HFFc6 (cell line): Measurements from ENCODE around the gene UFSP2. TPM values are rescaled to one million over a fixed set of nuclear protein-coding genes. Genes with fewer than 3 reads are reported as not detected.

Experiments used
- DNase-seq: peaks from one replicate; pipeline ENCODE4 v3.0.0-alpha.2; 2018
- H3K27ac Mint-ChIP-seq: 2 replicates; pipeline ENCODE4 v1.8.0; 2020; ENCODE audit warnings: mild to moderate bottlenecking, mixed read lengths
- H3K27me3 Mint-ChIP-seq: 2 replicates; pipeline ENCODE4 v1.8.0; 2021; ENCODE audit warnings: mild to moderate bottlenecking, moderate library complexity, mixed read lengths; ENCODE audit not compliant: insufficient read depth
- H3K36me3 Mint-ChIP-seq: 2 replicates; pipeline ENCODE4 v1.8.0; 2021; ENCODE audit warnings: low read depth, mixed read lengths
- H3K4me1 Mint-ChIP-seq: 2 replicates; pipeline ENCODE4 v1.8.0; 2020; ENCODE audit warnings: low read depth, mixed read lengths
- H3K4me3 Mint-ChIP-seq: 2 replicates; pipeline ENCODE4 v1.8.0; 2020; ENCODE audit warnings: mild to moderate bottlenecking, moderate library complexity, mixed read lengths
- H3K9me3 Mint-ChIP-seq: 2 replicates; pipeline ENCODE4 v1.8.0; 2020; ENCODE audit warnings: mild to moderate bottlenecking, mixed read lengths
- total RNA-seq, 6 experiments: library from RNA; stranded (reverse); fragmentation: NEBNext Ultra II Directional; extraction: Animal tissue kit (Norgen Biotek cat#: 25700); gene quantifications; 2 replicates in 1 of 6; 3 replicates in 5 of 6; pipeline ENCODE4 v1.2.3, GENCODE V29; 2021
- TF ChIP-seq, protein P1 (sequence below): fragments of 200-600 bp; sonication (generic); IDR thresholded peaks from 2 replicates; pipeline ENCODE4 v1.5.0; 2021; ENCODE audit warnings: antibody characterized with exemption, mild to moderate bottlenecking

Gene UFSP2
- total RNA-seq, 6 experiments from 2014 or later = 23.1 to 35.6 (median 32.5) TPM

- Mint-ChIP-seq H3K4me1 (peaks cover 55% of the 10 kb centered on the region), H3K27ac (no peak overlapping the region), H3K4me3 (no peak overlapping the region), H3K36me3 (peaks cover 24% of the 10 kb centered on the region), H3K27me3 (no peaks in the 10 kb centered on the region; the same call in 1 of the 2 replicates), H3K9me3 (peaks cover 5% of the 10 kb centered on the region)
- DNase-seq = no peak
- TF ChIP-seq, protein P1, sequence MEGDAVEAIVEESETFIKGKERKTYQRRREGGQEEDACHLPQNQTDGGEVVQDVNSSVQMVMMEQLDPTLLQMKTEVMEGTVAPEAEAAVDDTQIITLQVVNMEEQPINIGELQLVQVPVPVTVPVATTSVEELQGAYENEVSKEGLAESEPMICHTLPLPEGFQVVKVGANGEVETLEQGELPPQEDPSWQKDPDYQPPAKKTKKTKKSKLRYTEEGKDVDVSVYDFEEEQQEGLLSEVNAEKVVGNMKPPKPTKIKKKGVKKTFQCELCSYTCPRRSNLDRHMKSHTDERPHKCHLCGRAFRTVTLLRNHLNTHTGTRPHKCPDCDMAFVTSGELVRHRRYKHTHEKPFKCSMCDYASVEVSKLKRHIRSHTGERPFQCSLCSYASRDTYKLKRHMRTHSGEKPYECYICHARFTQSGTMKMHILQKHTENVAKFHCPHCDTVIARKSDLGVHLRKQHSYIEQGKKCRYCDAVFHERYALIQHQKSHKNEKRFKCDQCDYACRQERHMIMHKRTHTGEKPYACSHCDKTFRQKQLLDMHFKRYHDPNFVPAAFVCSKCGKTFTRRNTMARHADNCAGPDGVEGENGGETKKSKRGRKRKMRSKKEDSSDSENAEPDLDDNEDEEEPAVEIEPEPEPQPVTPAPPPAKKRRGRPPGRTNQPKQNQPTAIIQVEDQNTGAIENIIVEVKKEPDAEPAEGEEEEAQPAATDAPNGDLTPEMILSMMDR = no peak
These were observed 43.0 kb downstream of the UFSP2 start for GRCh38 chr4:185382754-185383153.

- Mint-ChIP-seq H3K4me1 (peaks cover 55% of the 10 kb centered on the region), H3K27ac (peak overlapping the region; percentile 60), H3K27me3 (no peaks in the 10 kb centered on the region), H3K4me3 (no peak overlapping the region), H3K9me3 (peaks cover 5% of the 10 kb centered on the region), H3K36me3 (peaks cover 24% of the 10 kb centered on the region)
- TF ChIP-seq, protein P1 = no peak
- peak; percentile 16 for DNase-seq
These were observed 44.2 kb downstream of the UFSP2 start for GRCh38 chr4:185381288-185382196.

DNA sequence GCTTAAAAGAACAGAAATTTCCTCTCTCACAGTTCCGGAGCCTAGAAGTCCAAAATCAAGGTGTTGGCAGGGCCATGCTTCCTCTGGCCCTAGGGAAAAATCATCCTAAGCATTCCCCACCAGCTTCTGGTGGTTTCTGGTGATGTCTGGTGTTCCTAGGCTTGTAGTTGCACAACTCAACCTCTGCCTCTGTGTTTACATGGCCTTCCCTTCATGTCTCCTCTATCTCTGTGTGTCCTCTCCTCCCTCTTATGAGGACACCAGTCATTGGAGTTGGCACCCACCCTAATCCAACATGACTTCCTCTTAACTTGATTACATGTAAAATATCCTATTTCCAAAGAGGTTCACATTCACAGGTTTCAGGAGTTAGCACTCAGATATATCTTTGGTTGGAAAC, 45.4 kb downstream of the UFSP2 start:
- peaks cover 24% of the 10 kb centered on the region for H3K36me3 Mint-ChIP-seq
- peak overlapping the region; percentile 25; the same call in 1 of the 2 replicates for H3K27ac Mint-ChIP-seq
- DNase-seq = no peak
- H3K4me1 Mint-ChIP-seq = peaks cover 45% of the 10 kb centered on the region
- peaks cover 5% of the 10 kb centered on the region for H3K9me3 Mint-ChIP-seq
- no peak overlapping the region for H3K4me3 Mint-ChIP-seq
- TF ChIP-seq, protein P1 = no peak
- H3K27me3 Mint-ChIP-seq = no peaks in the 10 kb centered on the region

GRCh38 chr4:185379326-185380295, 46.2 kb downstream of the UFSP2 start:
- Mint-ChIP-seq H3K27me3 (no peaks in the 10 kb centered on the region), H3K36me3 (peaks cover 24% of the 10 kb centered on the region), H3K4me3 (no peak overlapping the region), H3K9me3 (peaks cover 5% of the 10 kb centered on the region), H3K27ac (no peak overlapping the region; the same call in 1 of the 2 replicates), H3K4me1 (peaks cover 38% of the 10 kb centered on the region)
- TF ChIP-seq, protein P1 = no peak
- no peak for DNase-seq

GRCh38 chr4:185378264-185378663, 47.5 kb downstream of the UFSP2 start:
- no peak overlapping the region for H3K4me3 Mint-ChIP-seq
- no peak overlapping the region for H3K27ac Mint-ChIP-seq
- peaks cover 27% of the 10 kb centered on the region for H3K4me1 Mint-ChIP-seq
- no peaks in the 10 kb centered on the region for H3K27me3 Mint-ChIP-seq
- DNase-seq = no peak
- TF ChIP-seq, protein P1 = no peak
- H3K9me3 Mint-ChIP-seq = peaks cover 5% of the 10 kb centered on the region
- peaks cover 24% of the 10 kb centered on the region for H3K36me3 Mint-ChIP-seq
